AG04449 (cell line): ENCODE measurements around the gene RNF148.

Source experiments
- CTCF ChIA-PET: fragments of 350-600 bp; formaldehyde crosslinking; extraction: SDS; loops from one replicate; lab custom pipeline; 2021; ENCODE audit warnings: antibody characterized with exemption; lab: Yijun Ruan, JAX
- POLR2A ChIA-PET: fragments of 400-600, 350-600 bp; formaldehyde crosslinking; extraction: SDS; loops from one replicate; lab custom pipeline; 2020; ENCODE audit warnings: antibody characterized with exemption, inconsistent platforms; lab: Yijun Ruan, JAX
- DNase-seq: peaks from one replicate; pipeline ENCODE4 v3.0.0-alpha.2; 2010; ENCODE audit warnings: low read depth, low spot score
- H3K4me3 ChIP-seq: 2 replicates; pipeline ENCODE4 v1.5.1; 2011; ENCODE audit warnings: low read depth, mild to moderate bottlenecking, control low read depth, low read length
- CTCF ChIP-seq: IDR thresholded peaks from one replicate; pipeline ENCODE4 v1.5.1; 2011; ENCODE audit warnings: mild to moderate bottlenecking, moderate library complexity, low read length, control low read depth, inconsistent platforms; ENCODE audit not compliant: insufficient read depth; ENCODE audit errors: missing control alignments

Gene RNF148

DNA sequence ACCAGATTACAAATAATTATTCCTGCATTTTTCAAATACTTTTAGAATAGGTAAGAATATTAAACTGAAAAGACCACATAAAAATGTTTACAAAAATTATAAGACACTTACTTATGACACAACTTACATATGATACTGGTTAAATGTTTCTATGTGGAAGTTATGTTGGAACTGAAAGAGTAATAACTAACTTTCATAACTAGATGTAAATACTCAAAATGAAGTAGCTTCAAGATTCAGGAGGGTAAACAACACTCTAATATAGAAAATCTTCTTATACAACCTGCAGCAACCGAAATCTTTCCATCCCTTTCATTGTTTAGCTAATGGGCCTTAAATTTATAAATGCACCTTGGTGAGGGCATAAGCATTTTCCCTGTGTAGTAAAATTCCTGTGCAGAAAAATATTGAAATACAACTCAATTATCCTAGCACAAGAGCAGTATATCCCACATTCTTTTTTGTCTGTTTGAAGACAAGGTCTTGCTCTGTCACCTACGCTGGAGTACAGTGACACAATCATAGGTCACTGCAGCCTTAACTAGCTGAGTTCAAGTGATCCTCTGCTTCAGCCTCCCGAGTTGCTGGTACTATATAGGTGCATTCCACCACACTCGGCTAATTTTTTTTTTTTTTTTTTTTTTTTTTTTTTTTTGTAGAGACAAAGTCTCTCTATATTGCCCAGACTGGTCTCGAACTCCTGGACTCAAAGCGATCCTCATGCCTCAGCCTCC is 14.8 kb upstream of the RNF148 start:
- no peak overlapping the region for H3K4me3 ChIP-seq
- ChIA-PET POLR2A (no interaction called here), CTCF (no interaction called here)
- DNase-seq: no peak
- TF ChIP-seq CTCF: no peak

DNA sequence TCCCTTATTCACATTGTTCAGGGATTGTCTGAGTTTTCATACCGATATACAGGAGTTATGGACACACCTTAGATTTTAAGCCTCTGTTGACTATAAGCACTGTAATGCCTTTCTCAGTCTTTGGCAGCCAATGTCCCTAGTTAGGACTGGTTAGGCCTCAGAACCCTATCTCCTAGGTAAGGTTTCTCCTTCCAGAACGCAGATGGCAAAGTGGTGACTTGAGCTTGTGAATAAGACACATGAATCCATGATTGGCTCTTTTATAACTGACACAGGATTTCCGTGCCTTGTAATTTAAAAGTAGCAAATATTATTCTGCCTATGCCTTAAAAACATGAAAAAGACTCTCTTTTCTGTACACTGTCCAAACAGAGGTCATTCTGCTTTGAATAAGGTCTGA is 12.5 kb upstream of the RNF148 start:
- TF ChIP-seq CTCF: no peak

DNA sequence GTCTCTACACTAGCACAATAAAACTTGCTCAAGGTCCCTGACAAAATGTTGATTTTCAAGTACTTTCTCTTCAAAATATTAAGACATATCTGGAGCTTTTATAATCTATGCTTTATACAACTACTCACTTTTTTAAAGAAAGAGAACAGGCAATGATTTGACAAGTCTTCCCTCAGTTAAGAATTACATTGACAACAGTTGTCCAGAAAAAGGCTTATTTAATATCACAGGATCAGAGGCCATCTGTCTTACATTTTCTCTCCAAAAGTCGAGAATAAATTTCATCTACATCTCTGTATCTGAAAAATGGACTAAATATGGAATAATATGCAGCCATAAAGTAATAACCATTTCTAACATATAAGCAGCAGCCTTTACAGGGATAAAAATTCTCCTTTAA is 8.2 kb upstream of the RNF148 start:
- TF ChIP-seq CTCF: no peak
- no peak for DNase-seq
- ChIA-PET POLR2A (no interaction called here), CTCF (no interaction called here)
- H3K4me3 ChIP-seq: no peak overlapping the region

More for the DNA sequence above, 12.5 kb upstream of the RNF148 start:
- no peak overlapping the region for H3K4me3 ChIP-seq
- POLR2A ChIA-PET: no interaction called here
- DNase-seq: no peak
- CTCF ChIA-PET: no interaction called here

- H3K4me3 ChIP-seq: no peak overlapping the region
- CTCF ChIA-PET: no interaction called here
- POLR2A ChIA-PET: no interaction called here
- no peak for TF ChIP-seq CTCF
- DNase-seq: no peak
Observed at GRCh38 chr7:122709930-122710646, 7.4 kb upstream of the RNF148 start.

- ChIA-PET POLR2A (no interaction called here), CTCF (no interaction called here)
- TF ChIP-seq CTCF: no peak
- no peak overlapping the region for H3K4me3 ChIP-seq
- no peak for DNase-seq
Observed at GRCh38 chr7:122706836-122707235, 4.1 kb upstream of the RNF148 start.

- DNase-seq: no peak
- CTCF ChIA-PET: no interaction called here
- no peak within 1 kb of the TSS for H3K4me3 ChIP-seq
- TF ChIP-seq CTCF: no peak
- POLR2A ChIA-PET: no interaction called here
Observed at GRCh38 chr7:122699017-122699416, 3.7 kb downstream of the RNF148 start, which contains the start of gene RNF133. RNF133 (minus strand) TSS chr7:122699117; CDS start chr7:122698918, 199 bp downstream.
